ENCODE data around the gene FAM43B.

Gene FAM43B

DNA sequence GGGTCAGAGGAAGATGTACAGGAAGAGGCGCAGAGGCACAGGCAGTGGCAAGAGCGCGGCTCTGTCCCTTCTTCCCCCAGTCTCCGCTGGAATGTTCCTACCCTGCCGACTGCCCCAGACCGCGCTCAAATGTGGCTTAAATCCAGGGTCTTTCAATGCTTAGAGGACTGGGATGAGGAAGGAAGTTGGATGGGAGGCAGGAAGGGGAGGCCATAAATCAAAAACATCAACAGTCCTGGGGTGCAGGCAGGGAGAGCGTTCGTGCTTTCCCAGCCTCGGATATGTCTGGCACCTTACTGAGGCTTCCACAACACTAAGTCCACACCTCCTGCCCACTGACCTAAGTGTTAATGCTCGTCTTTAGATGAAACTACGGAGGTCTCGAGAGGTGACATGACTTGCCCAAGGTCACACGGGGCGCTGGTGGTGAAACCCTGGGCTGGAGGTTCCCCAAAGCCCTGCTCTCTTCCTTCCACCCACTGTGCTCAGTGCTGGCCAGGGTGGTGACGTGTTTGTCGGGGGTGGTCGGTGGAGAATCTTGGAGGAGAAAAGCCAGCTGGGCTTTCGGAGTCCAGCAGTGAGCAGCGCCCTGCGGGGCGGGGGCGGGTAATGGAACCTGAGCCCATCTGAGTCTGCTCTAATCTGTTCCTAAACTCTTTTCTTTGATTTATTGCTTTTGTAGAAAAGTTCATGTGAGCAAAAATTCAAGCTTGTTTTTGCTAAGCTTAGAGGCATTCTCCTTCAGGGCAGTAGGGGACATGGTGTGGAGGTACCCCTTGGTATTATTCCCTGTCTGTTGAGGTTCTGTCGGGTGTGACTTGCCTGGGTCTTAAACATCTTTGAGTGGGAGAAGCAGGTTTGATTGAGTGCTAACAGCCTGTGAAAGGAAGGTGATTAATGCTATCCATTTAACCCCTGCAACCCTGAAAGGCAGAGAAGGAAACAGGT, 37.2 kb downstream of the FAM43B start:
- DNase-seq (ENCODE audit: low read depth in 3 of 3, low spot score in 1 of 3): no peak

DNA sequence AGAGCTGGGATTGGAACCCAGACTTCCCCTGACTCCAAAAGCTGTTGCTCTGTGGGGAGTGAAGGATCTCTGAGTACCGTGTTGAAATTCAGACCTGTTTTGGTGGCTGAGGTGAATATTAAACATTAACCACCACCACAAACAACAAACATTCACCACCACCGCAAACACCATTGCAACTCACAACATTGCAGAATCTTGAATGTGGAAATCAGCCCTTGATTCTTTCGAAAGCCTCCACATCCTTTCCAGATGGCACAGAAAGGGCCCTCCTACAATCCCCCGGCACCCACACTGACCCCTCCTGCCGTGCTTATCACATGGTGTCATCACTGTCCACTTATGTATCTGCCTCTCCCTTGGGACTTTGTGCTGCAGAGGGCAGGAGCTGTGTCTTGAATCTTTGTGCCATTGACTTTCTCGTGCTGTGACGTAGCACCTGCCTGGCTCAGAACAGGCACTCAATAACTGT, 38.0 kb downstream of the FAM43B start:
- no peak for DNase-seq (ENCODE audit: low read depth in 3 of 3, low spot score in 1 of 3)

DNA sequence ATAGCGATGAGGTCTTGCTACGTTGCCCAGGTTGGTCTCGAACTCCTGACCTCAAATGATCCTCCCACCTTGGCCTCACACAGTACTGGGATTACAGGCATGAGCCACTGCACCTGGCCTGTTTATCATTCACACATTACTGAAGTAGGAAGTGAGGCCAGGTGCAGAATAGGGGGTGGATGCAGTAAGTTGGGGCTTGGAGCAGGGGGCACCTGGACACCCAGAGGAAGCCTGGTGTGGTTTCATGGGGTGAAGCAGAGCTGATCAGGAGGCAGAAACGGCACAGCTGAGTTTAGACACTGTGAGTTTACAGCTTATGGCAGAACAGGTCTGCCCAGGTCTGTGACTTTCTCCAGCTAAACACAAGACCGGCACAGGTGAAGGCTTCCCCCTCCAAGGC, 41.4 kb downstream of the FAM43B start:
- DNase-seq (ENCODE audit: low read depth in 3 of 3, low spot score in 1 of 3): no peak

- DNase-seq (ENCODE audit: low read depth in 3 of 3, low spot score in 1 of 3): no peak
These were observed 42.4 kb downstream of the FAM43B start for GRCh38 chr1:20594746-20595145.

GRCh38 chr1:20596106-20596505, 43.7 kb downstream of the FAM43B start:
- no peak for DNase-seq (ENCODE audit: low read depth in 3 of 3, low spot score in 1 of 3)

DNA sequence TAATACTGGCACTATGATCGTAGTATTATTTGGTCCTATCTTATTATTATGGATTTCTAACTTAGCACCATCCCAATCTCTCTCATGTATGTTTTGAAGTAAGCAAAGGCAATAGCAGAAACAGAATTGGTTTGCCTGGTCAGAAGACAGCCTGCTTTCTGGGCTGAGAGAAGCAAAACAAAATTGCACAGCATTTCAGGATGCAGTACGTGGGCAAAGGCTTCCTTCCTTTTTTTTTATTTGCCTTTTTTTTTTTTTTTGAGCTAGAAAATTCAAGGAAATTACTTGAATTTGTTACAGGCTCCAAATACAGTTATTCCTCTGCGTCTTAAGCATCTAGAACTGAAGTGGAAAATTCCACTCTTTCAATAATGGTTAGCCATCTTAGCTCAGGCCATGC, 45.3 kb downstream of the FAM43B start:
- no peak for DNase-seq (ENCODE audit: low read depth in 3 of 3, low spot score in 1 of 3)

DNA sequence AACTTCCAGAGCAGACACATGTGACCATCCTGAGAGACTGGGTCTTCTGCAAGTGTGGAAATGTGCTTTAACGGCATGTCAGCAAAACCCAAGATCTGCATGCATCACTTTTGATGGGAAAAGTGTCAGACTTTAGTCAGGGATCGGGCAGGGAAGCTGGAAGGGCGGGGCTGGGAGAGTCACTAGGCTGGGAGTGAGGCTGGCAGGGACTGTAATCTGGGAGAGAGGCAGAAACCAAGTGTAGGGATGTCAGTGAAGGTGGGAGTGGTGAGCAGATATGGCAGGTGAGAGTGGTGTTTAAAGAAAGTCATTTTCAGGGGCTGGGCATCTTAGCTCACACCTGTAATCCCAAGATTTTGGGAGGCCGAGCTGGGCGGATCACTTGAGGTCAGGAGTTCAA, 47.8 kb downstream of the FAM43B start:
- DNase-seq (ENCODE audit: low read depth in 3 of 3, low spot score in 1 of 3): no peak

GRCh38 chr1:20601129-20601825, 48.9 kb downstream of the FAM43B start:
- no peak for DNase-seq (ENCODE audit: low read depth in 3 of 3, low spot score in 1 of 3)

DNA sequence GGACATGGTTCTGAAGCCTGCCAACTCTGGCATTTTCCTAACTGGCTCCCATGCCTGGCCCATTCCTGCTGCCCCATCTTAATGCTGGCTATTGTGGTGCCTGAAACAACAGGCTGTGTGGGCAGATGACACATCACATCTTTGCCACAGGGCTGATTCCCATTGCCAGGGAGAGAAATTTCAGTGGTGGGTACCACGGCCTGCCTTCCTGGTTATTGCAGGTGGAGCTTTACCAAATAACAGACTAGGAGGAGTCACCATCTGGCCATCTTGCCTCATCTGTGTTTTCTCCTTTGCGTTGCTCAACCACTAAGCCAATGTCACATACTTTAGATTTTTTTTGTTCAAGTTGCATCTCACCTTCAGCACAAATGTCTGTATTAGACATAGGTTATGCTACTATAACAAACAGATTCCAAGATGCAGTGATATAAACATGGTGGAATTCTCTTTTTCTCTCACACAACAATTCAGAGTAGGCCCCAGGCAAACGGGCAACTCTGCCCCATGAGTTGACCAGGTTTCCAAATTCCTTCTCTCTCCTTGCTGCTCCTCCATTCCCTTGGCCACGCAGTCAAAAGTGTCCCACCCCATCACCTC, 50.6 kb downstream of the FAM43B start:
- no peak for DNase-seq (ENCODE audit: low read depth in 3 of 3, low spot score in 1 of 3)

GRCh38 chr1:20603504-20604464, 51.4 kb downstream of the FAM43B start:
- no peak for DNase-seq (ENCODE audit: low read depth in 3 of 3, low spot score in 1 of 3)
